ENCODE data around the gene ACVR1. TPM values are rescaled to one million over a fixed set of nuclear protein-coding genes. Genes with fewer than 3 reads are reported as not detected.
A peak's percentile ranks its signal among the peaks of the same experiment; 100 is the strongest.

Gene ACVR1
- total and polyA plus RNA-seq, 2 of the 13 experiments (the other 11 are each of a cell fraction or from before 2014, with no cell fraction given): 2.3 to 5.4 TPM

DNA sequence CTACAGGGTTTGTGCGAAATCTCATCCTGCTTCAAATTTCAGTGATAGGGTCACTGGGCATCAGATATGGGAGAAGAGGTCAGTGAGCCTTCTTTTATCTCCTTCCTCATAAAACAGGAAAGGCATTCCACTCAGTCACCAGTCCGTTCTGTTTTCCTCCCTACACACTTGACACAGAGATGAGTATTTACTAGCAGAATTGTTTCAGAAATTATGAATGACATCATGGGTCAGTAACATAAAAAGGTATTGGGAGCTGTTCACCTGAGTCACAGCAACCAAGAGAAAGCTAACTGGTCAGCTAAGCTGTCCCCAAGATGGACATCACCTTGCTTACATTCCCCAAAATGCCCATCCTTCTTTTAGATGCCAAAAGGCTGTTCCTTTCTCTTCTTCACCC lies 96.3 kb downstream of the ACVR1 start:
- intact Hi-C loops (cut with micrococcal nuclease; ENCODE audit: unreplicated experiment): loop anchor here (5.0 to 10.0 kb wide), 2 partner anchors 58 to 975 kb away; no protein-coding TSS in a partner anchor
- no peak for ATAC-seq
- Histone ChIP-seq H3K36me3 (replicated peaks in 1 of 2; ENCODE audit: control insufficient read depth in 1 of 2, insufficient read depth in 2 of 2, low read length in 2 of 2) (peaks cover 2 to 17% of the 10 kb centered on the region in 2 experiments; a peak in 2 of 5 replicates), H3K4me1 (ENCODE audit: insufficient read depth, low read length) (peaks cover 35% of the 10 kb centered on the region), H3K4me3 (replicated peaks in 1 of 3; ENCODE audit: insufficient read depth in 1 of 3, low read depth in 2 of 3, low read length in 3 of 3) (no peak overlapping the region), H3K27ac (ENCODE audit: extremely low read length, insufficient read depth, low read length) (no peak overlapping the region), H3K9ac (ENCODE audit: insufficient read depth, low read depth, low read length) (no peak overlapping the region), H2AFZ (ENCODE audit: low read length) (no peak overlapping the region), H3K79me2 (ENCODE audit: insufficient read depth, low read length) (no peaks in the 10 kb centered on the region), H3K27me3 (ENCODE audit: control insufficient read depth in 1 of 2, insufficient read depth in 2 of 2, low read length in 2 of 2) (no peaks in the 10 kb centered on the region), H4K20me1 (ENCODE audit: insufficient read depth, low read length) (no peaks in the 10 kb centered on the region), H3K9me3 (ENCODE audit: low read length) (no peaks in the 10 kb centered on the region), H3K4me2 (ENCODE audit: low read depth, low read length) (no peak overlapping the region)
- no TSS peak for BruUV-seq (replicated peaks)
- CTCF ChIA-PET (ENCODE audit: low intra/inter-chr PET ratio, low total read pairs): interaction anchor here (4.7 kb wide), 1 partner anchor 230 kb away, joined by 69 read pairs; no protein-coding TSS in a partner anchor
- TF ChIP-seq SATB2 (CRISPR knock-in tag; IDR thresholded peaks at IDR 0.05) (no peak), MAFF (IDR thresholded peaks at IDR 0.05; ENCODE audit: low read depth, low read length) (no peak), ATF7 (IDR thresholded peaks at IDR 0.05) (peak; percentile 67), ATF7 (CRISPR knock-in tag; IDR thresholded peaks at IDR 0.05) (no peak)
- POLR2A ChIA-PET: no interaction called here
- in situ Hi-C loops (cut with HindIII; ENCODE audit: extremely low pct_ligation_motif_present, low pct_unique_long_range_greater_than_20kb): loop anchor here (5.0 kb wide), 1 partner anchor 228 kb away; no protein-coding TSS in a partner anchor
- FAIRE-seq: no peak
- DNase-seq (ENCODE audit: low spot score): no peak
- WGBS (ENCODE audit: low lambda C conversion rate): 47% methylated on average over 2 of the region's 2 CpGs

DNA sequence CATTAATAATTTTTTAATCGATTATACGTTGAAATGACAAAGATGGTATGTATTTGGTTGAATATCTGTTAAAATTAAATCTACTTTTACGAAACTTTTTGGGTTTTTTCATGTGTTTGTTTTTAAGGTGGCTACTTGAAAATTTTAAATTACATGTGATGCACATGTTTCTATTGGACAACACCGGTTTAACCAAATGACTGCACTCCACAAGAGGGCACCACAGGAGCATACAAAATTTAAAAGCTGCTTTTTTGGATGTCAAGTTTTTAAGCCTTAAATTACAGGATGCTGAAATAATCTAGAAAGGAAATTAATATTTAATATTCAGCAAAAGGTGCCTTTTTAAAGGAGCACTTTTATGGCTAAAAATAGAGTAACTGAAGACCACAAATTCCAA lies 98.7 kb downstream of the ACVR1 start:
- Histone ChIP-seq H3K9ac (ENCODE audit: insufficient read depth, low read depth, low read length) (no peak overlapping the region), H3K4me2 (ENCODE audit: low read depth, low read length) (no peak overlapping the region), H3K79me2 (ENCODE audit: insufficient read depth, low read length) (no peaks in the 10 kb centered on the region), H4K20me1 (ENCODE audit: insufficient read depth, low read length) (no peaks in the 10 kb centered on the region), H3K27me3 (ENCODE audit: control insufficient read depth in 1 of 2, insufficient read depth in 2 of 2, low read length in 2 of 2) (no peaks in the 10 kb centered on the region), H3K4me3 (replicated peaks in 1 of 3; ENCODE audit: insufficient read depth in 1 of 3, low read depth in 2 of 3, low read length in 3 of 3) (no peak overlapping the region), H3K9me3 (ENCODE audit: low read length) (no peaks in the 10 kb centered on the region), H3K36me3 (replicated peaks in 1 of 2; ENCODE audit: control insufficient read depth in 1 of 2, insufficient read depth in 2 of 2, low read length in 2 of 2) (peaks cover 2 to 28% of the 10 kb centered on the region in 2 experiments; a peak in 2 of 5 replicates), H3K4me1 (ENCODE audit: insufficient read depth, low read length) (peaks cover 12% of the 10 kb centered on the region), H3K27ac (ENCODE audit: extremely low read length, insufficient read depth, low read length) (no peak overlapping the region), H2AFZ (ENCODE audit: low read length) (no peak overlapping the region)
- POLR2A ChIA-PET: no interaction called here
- ATAC-seq (peak; percentile 37; the same call in 1 of the 3 replicates), DNase-seq (ENCODE audit: low spot score) (peak; percentile 55), FAIRE-seq (peak; percentile 52)
- WGBS (ENCODE audit: low lambda C conversion rate): 63% methylated on average over 4 of the region's 4 CpGs
- peak; percentile 88 for TF ChIP-seq STAG1 (CRISPR knock-in tag; IDR thresholded peaks at IDR 0.05)
- no peak for TF ChIP-seq IKZF4 (CRISPR knock-in tag; IDR thresholded peaks at IDR 0.05; ENCODE audit: borderline replicate concordance, low read depth, not compliant biosample characterization)
- TF ChIP-seq, protein P1, sequence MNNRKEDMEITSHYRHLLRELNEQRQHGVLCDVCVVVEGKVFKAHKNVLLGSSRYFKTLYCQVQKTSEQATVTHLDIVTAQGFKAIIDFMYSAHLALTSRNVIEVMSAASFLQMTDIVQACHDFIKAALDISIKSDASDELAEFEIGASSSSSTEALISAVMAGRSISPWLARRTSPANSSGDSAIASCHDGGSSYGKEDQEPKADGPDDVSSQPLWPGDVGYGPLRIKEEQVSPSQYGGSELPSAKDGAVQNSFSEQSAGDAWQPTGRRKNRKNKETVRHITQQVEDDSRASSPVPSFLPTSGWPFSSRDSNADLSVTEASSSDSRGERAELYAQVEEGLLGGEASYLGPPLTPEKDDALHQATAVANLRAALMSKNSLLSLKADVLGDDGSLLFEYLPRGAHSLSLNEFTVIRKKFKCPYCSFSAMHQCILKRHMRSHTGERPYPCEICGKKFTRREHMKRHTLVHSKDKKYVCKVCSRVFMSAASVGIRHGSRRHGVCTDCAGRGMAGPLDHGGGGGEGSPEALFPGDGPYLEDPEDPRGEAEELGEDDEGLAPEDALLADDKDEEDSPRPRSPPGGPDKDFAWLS (CRISPR knock-in tag; IDR thresholded peaks at IDR 0.05; ENCODE audit: borderline replicate concordance): no peak
- TF ChIP-seq RAD21 (CRISPR knock-in tag; IDR thresholded peaks at IDR 0.05): peak; percentile 78
- TF ChIP-seq, protein P2, sequence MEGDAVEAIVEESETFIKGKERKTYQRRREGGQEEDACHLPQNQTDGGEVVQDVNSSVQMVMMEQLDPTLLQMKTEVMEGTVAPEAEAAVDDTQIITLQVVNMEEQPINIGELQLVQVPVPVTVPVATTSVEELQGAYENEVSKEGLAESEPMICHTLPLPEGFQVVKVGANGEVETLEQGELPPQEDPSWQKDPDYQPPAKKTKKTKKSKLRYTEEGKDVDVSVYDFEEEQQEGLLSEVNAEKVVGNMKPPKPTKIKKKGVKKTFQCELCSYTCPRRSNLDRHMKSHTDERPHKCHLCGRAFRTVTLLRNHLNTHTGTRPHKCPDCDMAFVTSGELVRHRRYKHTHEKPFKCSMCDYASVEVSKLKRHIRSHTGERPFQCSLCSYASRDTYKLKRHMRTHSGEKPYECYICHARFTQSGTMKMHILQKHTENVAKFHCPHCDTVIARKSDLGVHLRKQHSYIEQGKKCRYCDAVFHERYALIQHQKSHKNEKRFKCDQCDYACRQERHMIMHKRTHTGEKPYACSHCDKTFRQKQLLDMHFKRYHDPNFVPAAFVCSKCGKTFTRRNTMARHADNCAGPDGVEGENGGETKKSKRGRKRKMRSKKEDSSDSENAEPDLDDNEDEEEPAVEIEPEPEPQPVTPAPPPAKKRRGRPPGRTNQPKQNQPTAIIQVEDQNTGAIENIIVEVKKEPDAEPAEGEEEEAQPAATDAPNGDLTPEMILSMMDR (CRISPR knock-in tag; IDR thresholded peaks at IDR 0.05): peak; percentile 65
- peak; percentile 87 for TF ChIP-seq SMC3 (IDR thresholded peaks at IDR 0.05; ENCODE audit: low read length)
- no peak for TF ChIP-seq CREB1 (IDR thresholded peaks at IDR 0.05)
- no peak for TF ChIP-seq CREB1 (CRISPR knock-in tag; IDR thresholded peaks at IDR 0.05)
- in situ Hi-C loops (cut with HindIII; ENCODE audit: extremely low pct_ligation_motif_present, low pct_unique_long_range_greater_than_20kb) (loop anchor here (5.0 kb wide), 1 partner anchor 230 kb away; no protein-coding TSS in a partner anchor), intact Hi-C loops (cut with micrococcal nuclease; ENCODE audit: unreplicated experiment) (loop anchor here (1.0 to 10.0 kb wide), 3 partner anchors 99 to 977 kb away; partner anchors contain the start of gene ACVR1)
- CTCF ChIA-PET (ENCODE audit: low intra/inter-chr PET ratio, low total read pairs): interaction anchor here (0.9 to 4.7 kb wide), 2 partner anchors 99 to 232 kb away, joined by 3 to 69 read pairs; partner anchors contain the start of gene ACVR1
- no TSS peak for BruUV-seq (replicated peaks)
